GM19043 (cell line): ENCODE results near the gene PURA.

Source experiments
- ATAC-seq: cut with Tn5 transposase; IDR thresholded peaks from one replicate; pipeline ENCODE4 v1.9.1; 2021; ENCODE audit warnings: low read depth; ENCODE audit not compliant: unreplicated experiment

Gene PURA

GRCh38 chr5:140133514-140134167 lies 19.7 kb downstream of the PURA start:
- no peak for ATAC-seq

DNA sequence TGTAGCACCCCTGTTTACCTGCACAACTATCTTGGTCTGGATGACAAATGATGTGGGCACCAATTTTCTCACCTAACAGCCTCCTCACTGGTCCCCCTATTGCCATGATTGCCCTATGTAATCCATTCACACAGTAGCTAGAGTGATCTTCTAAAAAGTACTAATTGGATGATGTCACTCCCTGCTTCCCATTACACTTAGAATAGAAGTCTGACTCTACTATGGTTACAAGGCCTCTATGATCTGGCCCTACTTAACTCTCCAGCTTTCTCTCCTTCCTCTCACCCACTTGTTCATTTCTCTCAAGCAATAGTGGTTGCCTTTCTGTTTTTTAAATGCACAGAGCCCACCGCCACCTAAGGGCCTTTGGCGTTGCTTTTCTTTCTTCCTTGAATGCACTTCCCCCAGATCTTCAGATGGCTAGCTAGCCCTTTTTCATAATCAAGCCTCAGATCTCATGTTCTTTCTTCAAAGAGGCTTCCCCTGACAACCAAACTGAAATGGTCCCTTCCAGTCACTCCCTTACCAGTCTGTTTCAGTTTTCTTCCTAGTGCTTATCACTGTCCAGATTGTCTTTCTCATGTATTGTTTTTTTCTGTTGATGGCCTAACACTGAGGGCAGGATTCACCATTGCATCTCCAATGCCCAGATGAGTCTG lies 20.5 kb downstream of the PURA start:
- ATAC-seq = no peak

GRCh38 chr5:140135127-140135526 lies 21.2 kb downstream of the PURA start:
- no peak for ATAC-seq

GRCh38 chr5:140136624-140137023 lies 22.7 kb downstream of the PURA start:
- ATAC-seq = no peak

GRCh38 chr5:140140435-140140834 lies 26.5 kb downstream of the PURA start:
- no peak for ATAC-seq

DNA sequence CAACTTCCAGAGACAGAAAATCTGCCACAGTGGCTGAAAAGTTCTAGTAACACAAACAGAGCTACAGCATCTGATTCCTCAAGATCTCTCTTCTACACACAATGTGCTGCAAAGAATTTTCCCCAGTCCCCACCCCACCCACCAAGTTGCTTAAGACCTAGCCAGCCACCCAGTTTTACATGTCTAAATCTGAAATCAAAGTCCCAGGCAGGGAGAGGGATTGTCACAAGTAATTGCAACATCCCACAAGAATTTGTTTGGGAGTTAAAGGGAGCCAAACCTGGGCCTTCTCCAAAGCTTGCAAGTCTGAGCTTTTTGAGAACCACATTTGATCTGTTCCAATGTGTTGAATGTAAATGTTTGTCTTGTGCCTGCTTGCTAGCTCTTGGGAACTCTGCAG lies 27.3 kb downstream of the PURA start:
- ATAC-seq = no peak

DNA sequence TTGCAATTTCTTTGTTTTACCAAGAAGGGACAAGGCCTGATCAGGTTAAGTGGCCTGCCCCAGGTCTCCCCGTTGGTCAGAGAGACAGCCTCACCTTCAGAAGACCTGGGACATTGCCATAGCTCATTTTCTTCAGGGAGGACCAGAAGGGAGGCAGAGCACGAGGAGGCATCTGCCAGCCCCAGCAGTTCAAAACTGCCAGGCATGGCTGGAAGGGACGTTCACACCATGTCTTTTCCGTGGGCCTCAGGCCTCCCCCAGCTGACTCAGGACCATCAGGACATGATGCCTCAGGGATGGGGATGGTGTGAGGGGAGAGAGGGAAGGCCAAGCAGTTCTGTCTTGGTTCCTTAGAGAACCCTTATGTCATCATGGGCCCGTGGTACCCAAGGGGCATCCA lies 28.3 kb downstream of the PURA start:
- no peak for ATAC-seq

- ATAC-seq = no peak
These were observed 28.9 kb downstream of the PURA start for GRCh38 chr5:140142856-140143255.

DNA sequence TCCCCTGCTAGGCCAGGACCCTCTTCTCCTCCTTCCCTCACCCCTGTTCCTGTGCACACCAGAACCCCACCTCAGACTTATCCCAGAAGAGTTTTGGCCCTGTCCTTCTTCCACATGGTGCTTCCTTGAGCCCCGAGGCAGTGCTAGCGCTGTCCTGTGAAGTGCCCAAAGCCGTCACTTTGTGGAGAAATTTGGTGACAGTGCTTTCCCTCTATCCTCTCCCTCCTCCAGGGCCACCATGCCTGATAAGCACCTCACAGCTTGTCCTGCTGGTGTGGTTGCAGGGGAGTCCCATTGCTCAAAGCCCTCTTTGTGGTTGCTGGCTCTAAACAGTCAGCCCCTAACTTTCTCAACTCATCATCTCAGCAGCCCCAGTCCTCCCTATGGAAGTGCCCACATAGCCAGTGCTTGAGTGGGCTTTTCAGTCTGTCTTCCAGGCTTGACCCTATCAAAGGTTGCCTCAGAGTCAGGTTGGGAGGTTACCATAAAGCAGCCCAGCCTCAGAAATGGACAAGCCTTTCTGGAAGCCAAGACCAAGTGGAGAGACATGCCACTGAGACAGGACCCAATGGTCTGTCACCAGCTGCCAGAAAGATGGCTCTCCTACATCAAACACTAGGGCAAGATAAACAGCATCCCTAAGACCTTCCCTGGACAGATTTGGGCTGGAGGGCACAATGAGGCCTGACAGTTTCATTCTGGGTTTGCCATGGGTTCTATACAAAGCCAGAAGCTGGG lies 29.8 kb downstream of the PURA start:
- no peak for ATAC-seq

DNA sequence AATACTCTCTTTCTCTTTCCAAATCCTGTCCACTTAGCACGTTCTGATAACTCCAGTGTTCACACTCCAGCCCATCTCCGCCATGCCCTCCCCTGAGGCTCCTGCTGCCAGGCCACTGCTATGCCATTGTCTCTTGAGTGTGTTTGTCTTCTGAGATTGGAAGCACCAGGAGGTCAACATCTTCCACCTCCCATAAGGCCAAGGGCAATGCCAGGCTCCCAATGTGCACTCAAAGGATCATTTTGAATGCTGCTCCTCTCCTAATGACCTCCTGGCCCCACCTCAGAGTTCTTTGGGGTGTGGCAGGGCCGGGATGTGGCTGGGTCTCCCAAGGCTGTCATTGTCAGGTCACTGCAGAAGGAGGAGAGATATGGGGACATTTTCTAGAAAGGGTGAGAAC lies 31.3 kb downstream of the PURA start:
- ATAC-seq = no peak

- no peak for ATAC-seq
These were observed 32.1 kb downstream of the PURA start for GRCh38 chr5:140145818-140146522.

DNA sequence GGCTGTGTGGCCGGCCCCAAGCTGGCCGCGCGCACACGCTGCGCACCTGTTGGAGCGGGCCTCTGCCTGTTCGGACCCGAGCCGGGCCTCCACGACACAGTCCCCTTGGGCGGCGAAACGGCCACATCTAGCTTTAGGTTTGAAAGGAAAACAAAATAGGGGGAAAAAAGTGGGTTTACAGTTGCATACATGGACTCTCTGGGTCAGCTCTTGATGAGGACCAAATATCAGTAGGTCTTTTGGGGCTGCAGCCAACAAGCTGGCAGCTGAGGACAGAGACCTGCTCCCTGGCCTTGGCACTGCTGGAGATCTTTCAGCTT lies 32.6 kb downstream of the PURA start:
- no peak for ATAC-seq

DNA sequence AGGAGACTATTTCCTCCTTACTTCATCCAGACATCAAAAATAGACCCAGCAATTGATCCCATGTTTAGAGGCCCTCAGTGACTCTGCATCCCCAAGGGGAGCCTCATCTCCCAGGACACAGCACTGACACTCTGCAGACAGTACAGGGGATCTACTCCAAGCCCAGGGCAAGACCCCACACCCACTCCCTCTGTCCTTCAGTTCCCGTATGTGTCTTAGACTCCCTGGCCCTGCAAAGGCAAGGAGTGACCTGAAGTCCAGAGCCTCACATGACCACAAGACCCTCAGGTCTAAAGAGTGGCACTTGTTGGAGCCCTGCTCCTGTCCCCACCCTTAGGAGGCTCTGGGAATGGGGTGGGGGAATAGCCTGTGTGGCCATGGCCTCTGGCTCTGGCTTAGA lies 33.6 kb downstream of the PURA start:
- no peak for ATAC-seq

DNA sequence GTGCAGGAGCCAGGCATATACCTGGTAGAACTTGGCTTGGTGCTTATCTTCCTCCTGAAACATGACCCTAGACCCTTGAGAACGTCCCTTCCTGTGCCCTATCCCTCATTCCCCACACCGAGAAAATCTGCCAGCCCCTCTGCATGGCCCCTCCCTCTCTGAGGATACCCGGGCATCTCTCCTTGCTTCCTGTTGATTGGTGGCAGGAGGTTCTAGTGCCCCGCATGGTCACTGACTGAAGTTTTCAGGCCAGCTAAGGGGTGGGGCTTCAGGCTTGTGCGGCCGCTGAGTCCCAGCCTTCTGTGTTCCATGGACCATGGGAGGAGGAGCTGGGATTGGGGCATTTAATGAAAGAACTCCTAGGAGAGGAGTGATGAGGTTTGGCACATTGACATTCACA lies 34.6 kb downstream of the PURA start:
- ATAC-seq = no peak

GRCh38 chr5:140150201-140150600 lies 36.3 kb downstream of the PURA start:
- no peak for ATAC-seq

- ATAC-seq = no peak
These were observed 37.5 kb downstream of the PURA start for GRCh38 chr5:140151144-140152021.

- no peak for ATAC-seq
These were observed 38.4 kb downstream of the PURA start for GRCh38 chr5:140152022-140152999.

DNA sequence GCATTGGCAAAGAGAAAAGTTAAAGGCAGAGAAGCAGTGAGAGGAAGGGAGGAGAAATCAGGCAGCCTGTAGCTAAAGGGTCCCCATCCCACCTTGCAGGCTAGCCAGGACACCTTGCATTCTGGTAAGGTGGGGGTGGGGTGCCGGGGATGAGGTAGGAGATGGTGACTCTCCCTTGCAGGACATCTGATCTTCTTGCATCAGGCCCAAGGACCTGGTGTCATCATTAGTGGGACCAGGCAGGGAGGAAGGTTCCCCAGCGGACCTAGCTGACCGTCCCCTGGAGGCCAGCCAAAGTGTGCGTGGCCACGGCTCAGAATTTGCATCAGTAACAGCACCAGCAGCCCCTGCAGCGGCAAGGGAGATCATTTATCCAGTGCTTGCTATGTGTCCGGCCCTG lies 39.3 kb downstream of the PURA start:
- ATAC-seq = no peak

- no peak for ATAC-seq
These were observed 40.0 kb downstream of the PURA start for GRCh38 chr5:140153905-140154304.
